NCI-H2196 treated with DMSO at 0.1 percent for 48 hours (cell line): Measurements from ENCODE around the gene IL1F10.
"Not testable (repeated sequence)": the region's sequence is repeated elsewhere in the genome, so short reads cannot be mapped to it uniquely, and the experiment has no call there.

Source experiments
- DNase-seq: peaks from one replicate; lab custom pipeline; 2025; ENCODE audit not compliant: unreplicated experiment; lab: John Stamatoyannopoulos, UW

IL1F10 gene

DNA sequence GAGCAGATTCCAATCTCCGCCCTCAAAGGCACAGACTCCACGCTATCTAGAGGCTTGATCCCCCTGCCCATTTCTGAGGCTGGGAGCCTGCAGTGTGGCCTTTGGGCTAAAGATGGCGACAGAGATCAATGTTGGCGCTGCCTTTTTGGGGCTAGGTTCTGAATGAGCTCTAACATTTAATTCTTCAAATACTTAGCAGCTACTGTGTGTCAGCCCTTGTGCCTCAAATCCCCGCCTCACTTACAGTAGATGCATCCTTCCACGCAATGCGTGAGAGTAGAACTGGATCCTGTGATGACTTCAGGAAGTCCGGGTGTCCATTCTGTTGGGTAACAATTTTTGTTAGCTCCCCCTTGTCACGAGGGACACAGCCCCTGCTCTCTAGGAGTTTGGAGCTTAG is 12.4 kb downstream of the IL1F10 start:
- DNase-seq, result no peak

GRCh38 chr2:113081488-113082210 is 13.9 kb downstream of the IL1F10 start:
- DNase-seq, result no peak

- DNase-seq, result no peak
Measured at GRCh38 chr2:113083296-113083695, 15.5 kb downstream of the IL1F10 start.

DNA sequence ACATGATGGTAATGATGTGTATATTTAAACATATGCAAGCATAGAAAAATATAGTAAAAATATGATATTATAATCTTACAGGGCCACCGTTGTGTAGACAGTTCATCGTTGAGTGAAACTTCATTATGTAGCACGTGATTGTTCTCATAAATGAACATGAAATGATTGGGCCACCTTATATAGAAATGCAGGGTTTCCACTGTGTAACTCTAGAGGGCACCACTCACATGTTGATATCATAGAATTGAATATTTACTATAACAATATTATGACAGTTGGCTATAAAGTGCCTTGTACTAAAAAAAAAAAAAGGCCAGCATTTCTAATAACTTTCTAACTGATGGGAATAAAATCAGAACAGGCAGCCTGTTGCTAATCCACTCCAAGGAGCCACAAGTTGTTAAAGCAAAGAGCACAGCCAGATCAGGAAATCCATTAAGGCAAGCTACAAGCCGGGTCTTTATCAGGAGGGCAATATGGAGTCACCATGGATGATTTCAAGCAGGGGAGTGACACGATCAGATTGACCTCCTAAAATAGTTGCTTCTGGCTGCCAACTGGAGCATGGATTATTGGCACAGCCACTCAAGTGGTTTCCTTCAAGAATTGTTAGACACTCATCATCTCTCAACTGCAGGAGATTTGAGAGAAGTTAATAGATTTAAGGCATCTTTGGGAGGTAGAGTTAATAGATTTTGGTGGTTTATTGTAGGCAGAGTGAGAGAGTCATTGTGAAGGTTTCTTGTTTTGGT is 16.7 kb downstream of the IL1F10 start:
- no peak for DNase-seq

- no peak for DNase-seq
Measured at GRCh38 chr2:113085542-113085941, 17.8 kb downstream of the IL1F10 start.

DNA sequence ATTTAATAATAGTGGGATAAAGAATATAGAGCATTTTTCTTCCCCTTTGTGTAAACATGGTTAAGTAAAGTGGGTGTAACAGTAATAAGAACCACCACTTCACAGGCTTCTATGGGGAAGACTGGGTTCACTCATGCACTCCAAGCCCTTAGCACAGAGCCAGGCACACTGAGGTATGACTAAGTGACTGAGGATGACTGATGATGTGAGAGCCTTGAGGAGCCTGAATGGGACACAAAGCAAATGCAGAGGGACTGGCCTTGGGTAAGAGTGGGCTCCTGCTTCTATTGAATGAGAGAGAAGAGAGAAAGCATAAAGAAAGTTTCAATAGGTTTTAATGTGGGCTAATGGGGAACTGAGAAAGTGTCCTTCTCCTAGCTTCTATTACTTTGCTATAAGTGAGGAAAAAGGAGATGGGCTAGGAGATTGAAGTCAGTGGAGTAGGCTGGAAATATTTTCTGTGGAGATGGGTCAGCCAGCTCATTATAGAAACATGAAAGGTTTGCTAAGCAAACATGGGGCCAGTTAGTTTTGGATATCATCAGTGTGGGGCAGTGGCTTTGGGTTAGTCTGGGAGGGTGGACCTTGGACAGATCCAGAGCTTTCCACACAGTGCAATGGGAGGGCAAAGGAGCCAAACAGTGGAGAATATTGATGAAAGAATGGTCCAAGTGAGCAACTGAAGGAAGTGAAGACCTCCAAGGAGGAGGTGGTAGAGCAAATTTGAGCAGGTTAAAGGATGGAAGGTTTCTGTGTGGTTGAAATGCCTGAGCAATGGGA is 20.6 kb downstream of the IL1F10 start:
- DNase-seq, result no peak

- DNase-seq, result no peak
Measured at GRCh38 chr2:113089916-113090315, 22.1 kb downstream of the IL1F10 start.

DNA sequence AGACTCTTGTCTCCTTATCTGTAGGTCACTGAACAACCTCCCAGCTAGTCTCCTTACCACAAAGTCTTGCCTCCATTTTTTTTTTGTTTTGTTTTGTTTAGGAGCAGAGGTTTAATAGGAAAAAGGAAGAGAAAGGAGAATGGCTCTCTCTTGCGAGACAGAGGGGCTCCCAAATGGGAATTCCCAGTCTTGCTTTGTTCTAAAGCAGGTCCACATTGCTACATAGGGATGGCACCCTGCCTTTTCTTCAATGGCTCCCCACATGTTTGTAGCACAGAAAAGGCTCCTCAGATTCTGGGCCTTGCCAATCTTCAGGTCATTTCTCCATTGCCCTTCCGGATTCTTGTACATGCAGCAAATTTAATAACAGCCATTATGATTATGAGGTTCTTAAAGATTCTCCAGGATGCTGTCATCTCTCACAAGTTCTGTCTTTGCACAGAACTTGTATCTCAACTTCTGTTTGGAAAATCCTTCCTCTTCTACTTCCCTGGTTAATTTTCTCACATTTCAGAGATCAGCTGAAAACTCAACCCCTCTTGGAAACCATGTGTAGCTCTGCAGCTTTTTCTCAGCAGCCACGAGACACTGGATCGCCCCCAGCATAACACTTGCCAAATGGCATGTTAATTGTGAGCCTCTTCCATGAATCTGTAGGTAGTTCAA is 23.6 kb downstream of the IL1F10 start:
- DNase-seq, result no peak

GRCh38 chr2:113092864-113093612 is 25.3 kb downstream of the IL1F10 start:
- DNase-seq, result no peak

DNA sequence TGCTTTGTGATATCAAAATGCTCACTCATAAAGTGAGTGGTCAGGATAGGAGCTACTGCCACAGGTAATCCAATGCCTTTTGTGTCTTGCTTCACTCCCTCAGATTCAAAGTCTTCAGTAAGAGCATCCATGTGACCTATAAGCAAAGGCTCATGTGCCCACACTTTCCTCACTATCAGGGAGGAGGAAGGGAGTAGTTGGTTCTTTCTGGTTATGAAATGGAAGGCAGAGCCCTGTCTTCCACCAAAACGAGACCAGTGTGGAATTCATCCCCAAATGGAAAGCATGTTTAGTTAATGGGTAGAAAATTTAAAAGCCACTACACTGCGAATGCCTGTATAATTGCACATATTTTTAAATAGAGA is 25.8 kb downstream of the IL1F10 start:
- no peak for DNase-seq

DNA sequence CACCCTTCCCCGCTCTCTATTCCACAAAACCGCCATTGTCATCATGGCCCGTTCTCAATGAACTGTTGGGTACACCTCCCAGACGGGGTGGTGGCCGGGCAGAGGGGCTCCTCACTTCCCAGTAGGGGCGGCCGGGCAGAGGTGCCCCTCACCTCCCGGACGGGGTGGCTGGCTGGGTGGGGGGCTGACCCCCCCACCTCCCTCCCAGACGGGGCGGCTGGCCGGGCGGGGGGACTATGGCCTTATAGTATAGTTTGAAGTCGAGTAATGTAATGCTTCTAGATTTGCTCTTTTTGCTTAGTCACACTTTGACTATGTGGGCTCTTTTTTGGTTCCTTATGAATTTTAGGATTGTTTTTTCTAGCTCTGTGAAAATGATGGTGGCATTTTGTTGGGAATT is 28.5 kb downstream of the IL1F10 start:
- not testable (repeated sequence) for DNase-seq

DNA sequence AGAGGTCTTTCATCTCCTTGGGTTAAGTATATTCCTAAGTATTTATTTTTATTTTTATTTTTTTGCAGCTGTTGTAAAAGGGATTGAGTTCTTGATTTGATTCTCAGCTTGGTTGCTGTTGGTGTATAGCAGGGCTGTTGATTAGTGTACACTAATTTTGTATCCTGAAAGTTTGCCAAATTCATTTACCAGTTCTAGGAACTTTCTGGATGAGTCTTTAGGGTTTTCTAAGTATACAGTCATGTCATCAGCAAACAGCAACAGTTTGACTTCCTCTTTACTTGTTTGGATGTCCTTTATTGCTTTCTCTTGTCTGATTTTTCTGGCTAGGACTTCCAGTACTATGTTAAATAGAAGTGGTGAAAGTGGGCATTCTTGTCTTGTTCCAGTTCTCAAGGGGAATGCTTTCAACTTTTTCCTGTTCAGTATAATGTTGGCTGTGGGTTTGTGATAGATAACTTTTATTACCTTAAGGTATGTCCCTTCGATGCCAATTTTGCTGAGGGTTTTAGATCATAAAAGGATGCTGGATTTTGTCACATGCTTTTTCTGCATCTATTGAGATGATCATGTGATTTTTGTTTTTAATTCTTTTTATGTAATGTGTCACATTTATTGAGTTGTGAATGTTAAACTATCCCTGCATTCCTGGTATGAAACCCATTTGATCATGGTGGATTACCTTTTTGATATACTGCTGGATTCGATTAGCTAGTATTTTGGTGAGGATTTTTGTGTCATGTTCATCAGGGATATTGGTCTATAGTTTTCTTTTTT is 29.3 kb downstream of the IL1F10 start:
- DNase-seq, result not testable (repeated sequence)

GRCh38 chr2:113098041-113098440 is 30.3 kb downstream of the IL1F10 start:
- DNase-seq, result no peak

GRCh38 chr2:113098532-113098931 is 30.8 kb downstream of the IL1F10 start:
- DNase-seq, result no peak

- no peak for DNase-seq
Measured at GRCh38 chr2:113102133-113102532, 34.4 kb downstream of the IL1F10 start.

GRCh38 chr2:113103277-113103676 is 35.5 kb downstream of the IL1F10 start:
- no peak for DNase-seq

DNA sequence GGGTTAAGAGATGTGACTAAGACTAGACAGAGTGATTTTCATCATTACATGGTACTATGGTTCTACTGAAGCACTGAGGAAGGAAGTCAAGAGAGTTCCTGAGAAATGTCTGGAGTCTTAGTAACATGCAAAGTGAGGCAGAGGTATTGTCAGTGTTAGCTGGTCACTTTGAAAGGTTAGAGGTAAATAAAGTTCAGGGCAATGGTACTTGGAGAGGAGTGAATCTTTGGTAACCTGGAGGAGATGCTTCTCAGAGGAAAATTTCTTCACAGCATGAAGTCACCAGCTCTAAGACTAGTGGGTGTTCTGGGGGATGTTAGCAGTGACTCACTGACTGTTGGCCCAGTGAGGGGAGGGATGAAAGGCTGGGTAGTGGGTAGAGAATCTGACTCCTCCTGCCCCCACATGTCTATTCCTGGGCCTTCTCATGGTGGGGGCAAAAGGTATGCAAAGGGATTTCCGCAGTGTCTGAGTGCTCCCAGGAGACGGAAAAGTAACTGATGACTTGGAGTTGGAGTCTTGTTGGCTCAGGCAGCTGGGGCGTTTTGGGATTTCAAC is 36.4 kb downstream of the IL1F10 start:
- no peak for DNase-seq

GRCh38 chr2:113105047-113105785 is 37.4 kb downstream of the IL1F10 start:
- no peak for DNase-seq

GRCh38 chr2:113111121-113111520 is 43.4 kb downstream of the IL1F10 start:
- no peak for DNase-seq
